ENCODE measurements around the gene F13A1. TPM values are rescaled to one million over a fixed set of nuclear protein-coding genes. Genes with fewer than 3 reads are reported as not detected.

The F13A1 gene
- polyA plus RNA-seq, 1 donor (not counting 4 experiments of a cell fraction or from before 2014, with no cell fraction given) = not detected

GRCh38 chr6:6125495-6125894, 195.0 kb downstream of the F13A1 start:
- H3K36me3 ChIP-seq (ENCODE audit: control insufficient read depth in 2 of 2, extremely low read depth in 1 of 2, insufficient read depth in 2 of 2, low read length in 2 of 2) = no peaks in the 10 kb centered on the region
- no peak for FAIRE-seq

GRCh38 chr6:6123803-6124202, 196.7 kb downstream of the F13A1 start:
- no peak for FAIRE-seq
- H3K4me3 ChIP-seq (ENCODE audit: control insufficient read depth in 2 of 3, extremely low read depth in 1 of 3, insufficient read depth in 2 of 3, low read depth in 1 of 3, low read length in 3 of 3) = no peak overlapping the region

More at GRCh38 chr6:6125495-6125894, 195.0 kb downstream of the F13A1 start:
- Histone ChIP-seq H3K4me1 (ENCODE audit: control insufficient read depth, extremely low read depth, insufficient read depth, low read length) (no peaks in the 10 kb centered on the region), H3K27ac (ENCODE audit: control insufficient read depth, insufficient read depth, low read length) (no peak overlapping the region), H3K4me3 (ENCODE audit: control insufficient read depth in 2 of 3, extremely low read depth in 1 of 3, insufficient read depth in 2 of 3, low read depth in 1 of 3, low read length in 3 of 3) (no peak overlapping the region), H3K79me2 (ENCODE audit: control insufficient read depth, insufficient read depth, low read length) (no peaks in the 10 kb centered on the region), H2AFZ (ENCODE audit: control insufficient read depth, low read length) (no peak overlapping the region), H3K9ac (ENCODE audit: control insufficient read depth, extremely low read depth, insufficient read depth, low read length) (no peak overlapping the region), H3K9me3 (ENCODE audit: control insufficient read depth, low read depth, low read length) (no peaks in the 10 kb centered on the region), H3K9me1 (ENCODE audit: control insufficient read depth, extremely low read depth, insufficient read depth, low read length) (no peaks in the 10 kb centered on the region), H4K20me1 (ENCODE audit: control insufficient read depth, extremely low read depth, insufficient read depth, low read length) (no peaks in the 10 kb centered on the region), H3K4me2 (ENCODE audit: control insufficient read depth, extremely low read depth, insufficient read depth, low read depth, low read length) (no peak overlapping the region), H3K27me3 (ENCODE audit: control insufficient read depth, extremely low read depth, insufficient read depth, low read length) (no peaks in the 10 kb centered on the region)
- DNase-seq (ENCODE audit: low read depth, low spot score) = no peak
- TF ChIP-seq EZH2 (IDR thresholded peaks at IDR 0.05; ENCODE audit: low read length) (no peak), CTCF (optimal IDR thresholded peaks at IDR 0.05 in 1 of 3, IDR thresholded peaks at IDR 0.05 in 1 of 3, conservative IDR thresholded peaks at IDR 0.05 in 1 of 3; ENCODE audit: extremely low read depth in 1 of 3, insufficient read depth in 2 of 3, low read length in 3 of 3) (no peak)
- dilution Hi-C loops (cut with MboI; ENCODE audit: extremely low pct_ligation_motif_present, low sequenced_read_pairs) = no loop called here

More at GRCh38 chr6:6123803-6124202, 196.7 kb downstream of the F13A1 start:
- H3K4me1 ChIP-seq (ENCODE audit: control insufficient read depth, extremely low read depth, insufficient read depth, low read length) = no peaks in the 10 kb centered on the region
- no peak overlapping the region for H2AFZ ChIP-seq (ENCODE audit: control insufficient read depth, low read length)
- no peaks in the 10 kb centered on the region for H4K20me1 ChIP-seq (ENCODE audit: control insufficient read depth, extremely low read depth, insufficient read depth, low read length)
- H3K27me3 ChIP-seq (ENCODE audit: control insufficient read depth, extremely low read depth, insufficient read depth, low read length) = no peaks in the 10 kb centered on the region
- H3K9me1 ChIP-seq (ENCODE audit: control insufficient read depth, extremely low read depth, insufficient read depth, low read length) = no peaks in the 10 kb centered on the region
- no peaks in the 10 kb centered on the region for H3K79me2 ChIP-seq (ENCODE audit: control insufficient read depth, insufficient read depth, low read length)
- H3K9me3 ChIP-seq (ENCODE audit: control insufficient read depth, low read depth, low read length) = no peaks in the 10 kb centered on the region
- H3K27ac ChIP-seq (ENCODE audit: control insufficient read depth, insufficient read depth, low read length) = no peak overlapping the region
- no peak for DNase-seq (ENCODE audit: low read depth, low spot score)
- H3K4me2 ChIP-seq (ENCODE audit: control insufficient read depth, extremely low read depth, insufficient read depth, low read depth, low read length) = no peak overlapping the region
- no peak overlapping the region for H3K9ac ChIP-seq (ENCODE audit: control insufficient read depth, extremely low read depth, insufficient read depth, low read length)
- dilution Hi-C loops (cut with MboI; ENCODE audit: extremely low pct_ligation_motif_present, low sequenced_read_pairs) = no loop called here
- no peaks in the 10 kb centered on the region for H3K36me3 ChIP-seq (ENCODE audit: control insufficient read depth in 2 of 2, extremely low read depth in 1 of 2, insufficient read depth in 2 of 2, low read length in 2 of 2)
- TF ChIP-seq EZH2 (IDR thresholded peaks at IDR 0.05; ENCODE audit: low read length) (no peak), CTCF (optimal IDR thresholded peaks at IDR 0.05 in 1 of 3, IDR thresholded peaks at IDR 0.05 in 1 of 3, conservative IDR thresholded peaks at IDR 0.05 in 1 of 3; ENCODE audit: extremely low read depth in 1 of 3, insufficient read depth in 2 of 3, low read length in 3 of 3) (no peak)

Measured in keratinocyte (primary cell).